Spinal cord (tissue), 10 donors: ENCODE measurements around the gene RTN4R. TPM values are rescaled to one million over a fixed set of nuclear protein-coding genes. Genes with fewer than 3 reads are reported as not detected.

ENCODE experiments used
- DNase-seq, 6 donors: peaks; one replicate each; pipeline versions ENCODE4 v3.0.0 to v3.0.0-alpha.2; 2013 to 2015; ENCODE audit warnings: low spot score in 6 of 6, low read depth in 4 of 6
- H3K27ac ChIP-seq: one replicate; pipeline ENCODE4 v1.5.1; 2013; ENCODE audit warnings: low read depth, low read length, control low read depth
- H3K27me3 ChIP-seq: one replicate; pipeline ENCODE4 v1.6.1; 2013; ENCODE audit warnings: low read length; ENCODE audit not compliant: control insufficient read depth, insufficient read depth
- H3K36me3 ChIP-seq: one replicate; pipeline ENCODE4 v1.6.1; 2013; ENCODE audit warnings: low read length; ENCODE audit not compliant: control insufficient read depth, insufficient read depth
- H3K4me1 ChIP-seq: one replicate; pipeline ENCODE4 v1.6.1; 2013; ENCODE audit warnings: low read length; ENCODE audit not compliant: control insufficient read depth, insufficient read depth
- H3K4me3 ChIP-seq: one replicate; pipeline ENCODE4 v1.5.1; 2013; ENCODE audit warnings: low read depth, low read length, control low read depth
- H3K9me3 ChIP-seq: one replicate; pipeline ENCODE4 v1.6.1; 2013; ENCODE audit warnings: low read length; ENCODE audit not compliant: control insufficient read depth, insufficient read depth
- WGBS: methylation state at CpG from one replicate; pipeline ENCODE4 v1.1.5; 2013; ENCODE audit warnings: missing lambda C conversion rate; ENCODE audit not compliant: insufficient coverage; 5-methylcytosine and 5-hydroxymethylcytosine counted together
- polyA plus RNA-seq, 2 donors: library from polyadenylated mRNA; unstranded; fragments of 120-200 nt; gene quantifications; one replicate each; pipeline ENCODE4 v1.2.1, GENCODE V29; 2013; ENCODE audit not compliant: insufficient read length in 2 of 2
- total RNA-seq, 2 donors: library from RNA; depleted of rRNA in 1 of 2; stranded (reverse); fragments of 120-200 nt in 1 of 2; fragments of >200 nt in 1 of 2; gene quantifications; one replicate each; pipeline versions ENCODE4 v1.2.3 to v1.2.4, GENCODE V29; 2013 to 2014
- donor health status: healthy.

Gene RTN4R
- total and polyA plus RNA-seq, 4 donors, result 5.4 to 25.9 (median 16.6) TPM

DNA sequence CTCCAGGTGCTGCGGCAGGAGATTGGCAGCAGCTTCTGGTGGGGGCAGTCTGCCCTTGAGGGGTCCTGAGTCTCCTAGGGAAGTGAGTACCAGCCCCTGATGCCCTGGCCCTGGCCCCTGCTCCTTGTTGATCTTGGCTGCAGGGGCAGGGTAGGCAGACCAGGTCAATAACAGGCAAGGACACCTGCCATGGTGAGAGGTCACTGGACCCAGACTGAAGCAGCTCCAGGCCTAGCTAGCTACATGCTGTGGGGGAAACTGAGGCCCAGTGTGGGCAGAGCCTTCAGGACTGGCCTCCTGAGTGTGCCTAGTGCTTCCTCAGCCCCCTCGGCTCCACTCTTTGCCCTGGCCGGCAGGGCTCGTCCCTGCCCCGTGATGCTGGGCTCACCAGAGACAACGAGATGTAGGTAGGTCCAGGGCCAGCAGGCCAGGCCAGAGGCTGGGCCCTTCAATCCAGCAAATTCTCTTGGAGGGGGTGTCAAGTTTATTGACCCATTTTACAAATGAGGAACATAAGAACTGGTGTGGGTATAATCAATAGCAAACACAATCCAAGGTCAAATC is 20.4 kb downstream of the RTN4R start:
- H3K4me1 ChIP-seq, result peaks cover 79% of the 10 kb centered on the region
- 92% methylated on average over 6 of the region's 6 CpGs for WGBS

DNA sequence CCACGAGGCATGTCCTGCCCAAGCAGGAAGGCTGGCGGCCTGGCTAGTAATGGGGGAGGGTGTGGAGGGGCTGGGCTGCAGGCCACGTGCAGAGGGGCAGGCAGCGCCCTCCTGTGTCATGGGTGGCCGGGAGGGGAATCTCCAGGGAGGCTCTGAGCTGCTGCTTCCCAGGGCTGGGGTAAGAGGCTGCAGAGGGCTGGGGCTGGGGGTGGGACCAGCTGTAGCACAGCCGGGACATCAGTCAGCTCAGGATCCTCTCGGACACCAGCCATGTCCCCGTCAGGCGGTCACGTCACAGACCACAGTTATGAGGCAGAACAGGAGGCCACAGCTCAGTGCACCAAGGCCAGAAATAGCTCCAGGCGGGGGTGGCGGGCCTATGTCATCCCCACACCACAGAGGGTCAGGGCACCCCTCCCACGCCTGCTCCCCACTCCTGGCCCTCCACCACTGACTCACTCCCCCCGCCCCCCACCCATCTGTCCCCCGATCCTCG is 21.1 kb downstream of the RTN4R start:
- WGBS, result 62% methylated on average over 11 of the region's 16 CpGs
- no peak for DNase-seq
- Histone ChIP-seq H3K4me3 (no peak overlapping the region), H3K36me3 (peaks cover 31% of the 10 kb centered on the region), H3K27me3 (no peaks in the 10 kb centered on the region), H3K9me3 (no peaks in the 10 kb centered on the region), H3K4me1 (peaks cover 85% of the 10 kb centered on the region), H3K27ac (no peak overlapping the region)

More for the DNA sequence above, 20.4 kb downstream of the RTN4R start:
- no peak for DNase-seq
- Histone ChIP-seq H3K9me3 (no peaks in the 10 kb centered on the region), H3K4me3 (no peak overlapping the region), H3K36me3 (peaks cover 28% of the 10 kb centered on the region), H3K27ac (no peak overlapping the region), H3K27me3 (no peaks in the 10 kb centered on the region)

DNA sequence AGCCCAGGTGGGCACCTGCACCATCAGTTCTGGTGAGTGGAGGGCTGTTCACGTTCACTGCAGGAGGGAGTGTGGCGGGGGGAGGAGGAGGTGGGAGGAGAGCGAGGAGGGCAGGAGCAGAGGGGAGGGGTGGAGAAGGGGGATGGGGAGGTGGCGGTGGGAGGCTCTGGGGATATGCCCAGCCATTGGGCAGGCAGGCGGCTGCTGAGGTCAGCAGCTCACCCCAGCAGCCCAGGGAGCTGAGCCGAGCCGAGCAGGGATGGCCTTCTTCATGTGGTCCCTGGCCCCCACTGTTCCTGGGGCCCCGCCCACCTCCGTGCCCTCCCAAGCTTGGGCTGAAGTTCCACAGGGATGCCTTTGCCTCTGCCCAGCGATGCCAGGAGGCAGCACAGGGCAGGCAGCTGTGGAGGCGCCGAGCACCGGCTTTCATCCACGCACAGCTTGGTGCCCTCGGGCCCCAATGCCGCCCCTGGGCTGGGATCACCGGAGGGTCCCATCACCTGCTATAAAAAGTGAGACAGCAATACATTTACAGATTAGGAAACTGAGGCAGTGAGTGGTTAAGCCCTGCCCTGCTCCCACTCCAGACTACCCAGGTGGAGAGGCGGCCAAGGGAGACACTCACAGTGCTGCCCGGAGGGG is 21.6 kb downstream of the RTN4R start:
- Histone ChIP-seq H3K27me3 (no peaks in the 10 kb centered on the region), H3K9me3 (no peaks in the 10 kb centered on the region), H3K4me3 (no peak overlapping the region), H3K4me1 (peaks cover 89% of the 10 kb centered on the region), H3K36me3 (peaks cover 37% of the 10 kb centered on the region), H3K27ac (no peak overlapping the region)
- 65% methylated on average over 15 of the region's 19 CpGs for WGBS
- DNase-seq, result no peak

DNA sequence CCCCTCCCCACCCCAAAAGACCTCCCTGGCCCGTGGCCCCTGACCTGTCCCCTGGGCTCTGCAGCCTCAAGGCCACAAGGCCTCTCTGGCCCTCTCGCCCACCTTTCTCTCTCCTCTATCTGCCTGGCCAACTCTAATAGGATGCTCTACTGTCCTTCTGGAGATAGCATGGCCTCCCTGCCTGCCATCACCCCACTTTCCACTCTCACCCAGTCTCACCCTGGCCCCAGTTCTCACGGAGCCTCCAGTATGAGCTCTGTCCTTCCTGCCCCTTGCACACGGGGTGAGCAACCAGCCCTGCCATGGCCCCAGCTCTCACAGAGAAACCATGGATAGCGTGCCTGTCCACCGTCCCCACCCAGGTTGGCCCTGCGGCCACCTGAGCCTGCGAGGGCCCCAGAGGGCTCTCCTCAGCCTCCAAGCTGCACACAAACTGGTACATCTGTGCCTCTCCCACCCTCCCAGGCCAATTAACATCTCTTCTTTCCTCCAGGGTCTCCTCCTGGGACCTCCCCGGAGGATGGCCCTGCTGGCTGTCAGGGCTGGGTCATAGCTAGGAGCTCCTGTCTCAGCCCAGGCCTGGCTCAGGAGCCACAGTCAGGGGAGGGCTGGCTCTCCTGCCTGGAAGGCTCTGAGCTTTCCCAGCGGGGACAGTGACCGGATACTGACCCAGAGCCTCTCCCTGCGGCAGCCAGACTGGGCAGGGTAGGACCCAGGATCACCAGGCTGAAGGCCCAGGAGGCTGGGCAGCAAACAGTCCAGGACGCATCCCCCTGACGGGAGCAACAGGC is 22.3 kb downstream of the RTN4R start:
- no peak overlapping the region for H3K4me3 ChIP-seq
- 68% methylated on average over 14 of the region's 14 CpGs for WGBS
- no peaks in the 10 kb centered on the region for H3K9me3 ChIP-seq
- H3K4me1 ChIP-seq, result peaks cover 96% of the 10 kb centered on the region
- peaks cover 44% of the 10 kb centered on the region for H3K36me3 ChIP-seq
- no peaks in the 10 kb centered on the region for H3K27me3 ChIP-seq
- H3K27ac ChIP-seq, result no peak overlapping the region
- no peak for DNase-seq

DNA sequence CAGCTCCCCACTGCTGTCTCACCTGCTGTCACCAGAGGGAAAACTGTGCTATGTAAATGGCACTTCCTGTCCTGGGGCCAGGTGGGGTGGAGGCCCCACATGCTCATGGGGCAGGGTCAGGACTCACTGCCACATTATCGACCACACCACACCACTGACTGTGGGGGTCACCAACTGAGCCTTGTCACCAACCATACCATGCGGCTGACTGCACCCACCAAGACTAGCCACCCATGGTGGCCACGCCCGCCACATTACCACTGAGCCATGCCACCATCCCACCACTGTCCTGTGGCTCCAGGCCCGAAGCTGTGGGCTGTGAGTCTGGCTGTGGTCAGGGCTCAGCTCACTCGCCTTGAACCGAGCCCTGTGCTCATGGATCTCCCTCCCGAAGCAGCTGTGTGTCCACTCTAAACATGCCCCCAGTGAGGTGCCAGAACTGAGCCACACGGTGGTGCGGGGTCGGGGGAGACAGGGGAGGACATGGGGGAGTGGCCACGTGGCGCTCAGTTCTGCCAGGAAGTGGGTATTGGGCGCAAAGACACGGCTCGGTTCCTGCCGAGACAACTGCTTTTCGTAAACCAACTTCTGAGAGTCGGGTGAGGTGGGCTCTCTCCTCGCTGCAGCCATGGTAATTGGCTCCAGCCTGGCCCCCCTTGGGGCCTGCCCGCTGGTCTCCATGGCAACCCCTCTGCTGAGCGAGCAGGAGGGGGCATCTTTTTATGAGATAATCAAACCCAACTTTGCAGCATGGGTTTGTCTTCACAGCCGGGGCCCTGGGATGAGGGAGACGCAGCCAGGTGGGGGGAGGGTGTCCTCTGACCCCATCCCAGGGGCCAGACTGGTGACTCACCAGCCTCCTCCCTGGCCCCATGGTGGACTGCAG is 23.2 kb downstream of the RTN4R start:
- peaks cover 52% of the 10 kb centered on the region for H3K36me3 ChIP-seq

DNA sequence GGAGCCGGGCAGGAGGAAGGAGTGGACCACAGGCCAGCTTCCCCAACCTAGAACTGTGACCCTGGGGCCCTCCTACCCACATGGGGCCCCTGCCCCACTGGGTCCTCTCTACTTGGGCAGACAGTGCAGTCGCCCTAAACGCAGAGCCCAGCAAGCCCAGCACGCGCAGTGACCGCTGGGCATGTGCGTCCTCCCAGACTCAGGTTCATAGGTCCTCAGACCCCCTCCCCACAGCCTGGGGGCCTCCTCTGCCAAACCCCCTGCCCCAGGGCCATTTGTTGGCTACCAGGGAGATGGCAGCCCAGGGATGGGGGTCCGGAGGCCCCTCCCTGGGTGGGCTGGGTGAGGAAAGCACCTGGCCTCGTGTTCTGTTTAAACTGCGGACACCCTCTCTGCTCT is 23.9 kb downstream of the RTN4R start:
- H3K4me3 ChIP-seq, result no peak overlapping the region
- H3K36me3 ChIP-seq, result peaks cover 57% of the 10 kb centered on the region
- DNase-seq, result no peak
- peak overlapping the region; percentile 15 for H3K27ac ChIP-seq
- WGBS, result 90% methylated on average over 5 of the region's 10 CpGs
- no peaks in the 10 kb centered on the region for H3K27me3 ChIP-seq
- peaks cover 98% of the 10 kb centered on the region for H3K4me1 ChIP-seq
- no peaks in the 10 kb centered on the region for H3K9me3 ChIP-seq

More for the DNA sequence above, 23.2 kb downstream of the RTN4R start:
- Histone ChIP-seq H3K27me3 (no peaks in the 10 kb centered on the region), H3K4me3 (no peak overlapping the region), H3K4me1 (peaks cover 98% of the 10 kb centered on the region), H3K9me3 (no peaks in the 10 kb centered on the region), H3K27ac (no peak overlapping the region)
- WGBS, result 27% methylated on average over 20 of the region's 24 CpGs
- DNase-seq, result peak in 2 of 6 donors; percentile 66 to 80

DNA sequence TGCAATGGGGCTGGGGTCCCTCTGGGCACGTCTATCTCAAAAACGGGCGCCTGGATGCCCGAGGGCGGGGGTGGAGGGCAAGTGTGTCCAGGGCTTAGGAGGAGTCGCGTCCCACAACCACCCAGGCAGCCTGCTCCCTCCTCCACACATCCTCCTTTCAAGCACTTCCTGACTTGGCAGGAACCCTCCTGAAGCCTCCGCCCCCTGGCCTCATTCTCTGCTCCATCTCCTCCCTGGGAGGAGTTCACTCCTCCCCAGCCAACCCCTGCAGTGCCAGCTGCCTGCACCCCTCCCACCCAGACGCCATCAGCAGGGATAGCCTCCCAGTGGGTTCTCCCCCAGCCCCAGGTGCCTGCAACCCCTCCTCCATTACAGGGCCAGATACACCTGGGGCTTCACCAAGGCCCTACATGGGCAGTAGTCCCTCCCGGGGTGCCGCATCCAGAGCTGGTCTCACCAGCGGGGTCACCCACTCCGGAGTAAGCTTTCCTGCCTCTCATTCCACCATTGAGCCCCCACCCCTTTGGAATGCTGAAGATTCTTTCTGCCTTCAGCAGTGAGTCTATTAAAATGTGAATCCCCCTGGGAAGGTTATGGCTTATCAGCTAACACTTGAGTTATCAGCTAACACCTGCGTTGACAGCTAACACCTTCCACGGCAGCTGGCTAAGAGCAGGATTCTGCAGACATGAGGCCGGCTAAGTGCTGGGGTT is 24.4 kb downstream of the RTN4R start:
- Histone ChIP-seq H3K36me3 (peaks cover 61% of the 10 kb centered on the region), H3K4me3 (no peak overlapping the region), H3K27ac (peak overlapping the region; percentile 45), H3K4me1 (peaks cover 98% of the 10 kb centered on the region), H3K27me3 (no peaks in the 10 kb centered on the region), H3K9me3 (no peaks in the 10 kb centered on the region)
- DNase-seq, result peak in 2 of 6 donors; percentile 79 to 90
- WGBS, result 41% methylated on average over 12 of the region's 16 CpGs

DNA sequence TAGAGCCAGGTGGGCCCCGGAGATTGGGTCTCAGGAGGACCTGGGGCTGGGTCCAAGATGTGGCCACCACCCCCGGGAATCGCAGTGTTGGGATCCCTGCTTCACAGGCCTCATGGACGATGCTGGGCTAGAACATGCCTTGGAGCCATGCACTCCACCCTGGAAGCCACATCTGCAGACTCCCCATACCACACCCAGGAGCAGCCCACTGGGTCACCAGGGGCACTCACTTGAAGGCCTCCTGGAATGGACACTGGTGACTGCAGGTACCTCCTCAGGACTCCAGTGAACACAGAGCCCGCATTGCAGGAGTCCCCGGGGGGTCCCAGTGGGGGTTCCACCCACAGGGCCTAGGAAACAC is 25.0 kb downstream of the RTN4R start:
- H3K4me1 ChIP-seq, result peaks cover 98% of the 10 kb centered on the region
- H3K27ac ChIP-seq, result peak overlapping the region; percentile 45
- peaks cover 58% of the 10 kb centered on the region for H3K36me3 ChIP-seq
- 73% methylated on average over 6 of the region's 6 CpGs for WGBS
- H3K27me3 ChIP-seq, result no peaks in the 10 kb centered on the region
- no peak for DNase-seq
- H3K9me3 ChIP-seq, result no peaks in the 10 kb centered on the region
- H3K4me3 ChIP-seq, result no peak overlapping the region
